ENCODE results near the gene APOO.
A peak's percentile ranks its signal among the peaks of the same experiment; 100 is the strongest.

Gene APOO

DNA sequence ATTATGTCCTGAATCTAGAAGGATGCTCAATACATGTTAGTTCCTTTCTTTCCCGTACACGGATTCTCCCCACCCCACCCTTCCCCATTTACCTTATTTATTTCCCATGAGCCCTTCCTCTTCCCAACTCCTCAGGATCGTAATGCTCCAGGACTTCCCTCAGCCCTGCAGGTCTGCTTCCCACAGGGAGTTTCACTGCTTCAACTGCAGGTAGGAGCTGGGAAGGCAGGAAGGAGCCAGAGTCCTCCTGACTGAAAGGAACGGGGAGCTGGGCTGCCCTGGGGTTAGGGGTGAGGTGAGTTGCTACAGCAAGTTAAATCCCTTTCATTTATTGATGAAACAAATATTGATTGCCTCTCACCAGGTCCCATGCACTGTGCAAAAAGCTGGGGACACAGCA lies 91.6 kb downstream of the APOO start:
- H3K4me3 ChIP-seq: no peak overlapping the region
- TF ChIP-seq, protein P1, sequence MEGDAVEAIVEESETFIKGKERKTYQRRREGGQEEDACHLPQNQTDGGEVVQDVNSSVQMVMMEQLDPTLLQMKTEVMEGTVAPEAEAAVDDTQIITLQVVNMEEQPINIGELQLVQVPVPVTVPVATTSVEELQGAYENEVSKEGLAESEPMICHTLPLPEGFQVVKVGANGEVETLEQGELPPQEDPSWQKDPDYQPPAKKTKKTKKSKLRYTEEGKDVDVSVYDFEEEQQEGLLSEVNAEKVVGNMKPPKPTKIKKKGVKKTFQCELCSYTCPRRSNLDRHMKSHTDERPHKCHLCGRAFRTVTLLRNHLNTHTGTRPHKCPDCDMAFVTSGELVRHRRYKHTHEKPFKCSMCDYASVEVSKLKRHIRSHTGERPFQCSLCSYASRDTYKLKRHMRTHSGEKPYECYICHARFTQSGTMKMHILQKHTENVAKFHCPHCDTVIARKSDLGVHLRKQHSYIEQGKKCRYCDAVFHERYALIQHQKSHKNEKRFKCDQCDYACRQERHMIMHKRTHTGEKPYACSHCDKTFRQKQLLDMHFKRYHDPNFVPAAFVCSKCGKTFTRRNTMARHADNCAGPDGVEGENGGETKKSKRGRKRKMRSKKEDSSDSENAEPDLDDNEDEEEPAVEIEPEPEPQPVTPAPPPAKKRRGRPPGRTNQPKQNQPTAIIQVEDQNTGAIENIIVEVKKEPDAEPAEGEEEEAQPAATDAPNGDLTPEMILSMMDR (IDR thresholded peaks at IDR 0.05): no peak
- no peaks in the 10 kb centered on the region for H3K36me3 ChIP-seq
- no peaks in the 10 kb centered on the region for H3K4me1 ChIP-seq
- intact Hi-C loops (cut with DNase I; ENCODE audit: low total_unique reads): no loop called here
- H3K27ac ChIP-seq: no peak overlapping the region
- H3K27me3 ChIP-seq: no peaks in the 10 kb centered on the region
- H3K9me3 ChIP-seq: no peaks in the 10 kb centered on the region
- DNase-seq: no peak

DNA sequence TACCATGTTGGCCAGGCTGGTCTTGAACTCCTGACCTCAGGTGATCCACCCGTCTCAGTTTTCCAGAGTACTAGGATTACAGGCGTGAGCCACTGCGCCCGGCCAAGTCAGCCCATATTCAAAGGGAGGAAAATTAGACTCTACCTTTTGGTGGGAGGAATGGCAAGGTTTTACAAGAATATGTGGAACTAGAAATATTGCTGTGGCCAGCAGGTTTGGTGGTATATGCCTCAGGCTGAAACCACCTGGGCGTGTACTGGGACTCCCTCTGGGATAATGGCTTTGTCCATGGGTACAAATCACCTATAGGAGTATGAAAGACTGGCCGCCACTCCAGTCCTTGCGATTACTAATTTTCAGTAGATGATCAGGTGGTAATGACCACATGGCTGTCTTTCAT lies 92.4 kb downstream of the APOO start:
- DNase-seq: no peak
- H3K36me3 ChIP-seq: no peaks in the 10 kb centered on the region
- TF ChIP-seq, protein P1 (IDR thresholded peaks at IDR 0.05): no peak
- no peak overlapping the region for H3K4me3 ChIP-seq
- H3K27me3 ChIP-seq: no peaks in the 10 kb centered on the region
- no peaks in the 10 kb centered on the region for H3K4me1 ChIP-seq
- H3K27ac ChIP-seq: no peak overlapping the region
- intact Hi-C loops (cut with DNase I; ENCODE audit: low total_unique reads): no loop called here
- no peaks in the 10 kb centered on the region for H3K9me3 ChIP-seq

GRCh38 chrX:23813808-23814207 lies 93.9 kb downstream of the APOO start:
- H3K27ac ChIP-seq: no peak overlapping the region
- no peaks in the 10 kb centered on the region for H3K4me1 ChIP-seq
- no peaks in the 10 kb centered on the region for H3K36me3 ChIP-seq
- H3K4me3 ChIP-seq: no peak overlapping the region
- no peaks in the 10 kb centered on the region for H3K27me3 ChIP-seq
- no peak for DNase-seq
- no peaks in the 10 kb centered on the region for H3K9me3 ChIP-seq
- intact Hi-C loops (cut with DNase I; ENCODE audit: low total_unique reads): no loop called here
- TF ChIP-seq, protein P1 (IDR thresholded peaks at IDR 0.05): no peak

GRCh38 chrX:23811656-23812055 lies 96.1 kb downstream of the APOO start:
- no peaks in the 10 kb centered on the region for H3K4me1 ChIP-seq
- H3K27ac ChIP-seq: no peak overlapping the region
- DNase-seq: no peak
- no peaks in the 10 kb centered on the region for H3K9me3 ChIP-seq
- no peaks in the 10 kb centered on the region for H3K36me3 ChIP-seq
- intact Hi-C loops (cut with DNase I; ENCODE audit: low total_unique reads): no loop called here
- no peaks in the 10 kb centered on the region for H3K27me3 ChIP-seq
- H3K4me3 ChIP-seq: no peak overlapping the region
- TF ChIP-seq, protein P1 (IDR thresholded peaks at IDR 0.05): no peak

- intact Hi-C loops (cut with DNase I; ENCODE audit: low total_unique reads): no loop called here
- no peak overlapping the region for H3K27ac ChIP-seq
These were observed 96.6 kb downstream of the APOO start for GRCh38 chrX:23811108-23811651.

More at GRCh38 chrX:23811108-23811651, 96.6 kb downstream of the APOO start:
- H3K4me1 ChIP-seq: no peaks in the 10 kb centered on the region
- peak in 1 of 2 donors; percentile 40 for DNase-seq
- no peak overlapping the region for H3K4me3 ChIP-seq
- no peaks in the 10 kb centered on the region for H3K36me3 ChIP-seq
- no peaks in the 10 kb centered on the region for H3K27me3 ChIP-seq
- H3K9me3 ChIP-seq: no peaks in the 10 kb centered on the region
- TF ChIP-seq, protein P1 (IDR thresholded peaks at IDR 0.05): no peak
